ENCODE data around the gene SPOCK1. TPM values are rescaled to one million over a fixed set of nuclear protein-coding genes. Genes with fewer than 3 reads are reported as not detected.

The SPOCK1 gene
- total RNA-seq, 1 donor from 2014 or later: not detected

- H3K27me3 Mint-ChIP-seq: peaks cover 11% of the 10 kb centered on the region
- no peak for DNase-seq
- no peaks in the 10 kb centered on the region for H3K9me3 Mint-ChIP-seq
- no peaks in the 10 kb centered on the region for H3K4me1 Mint-ChIP-seq
- intact Hi-C loops (cut with micrococcal nuclease): no loop called here
- H3K4me3 Mint-ChIP-seq: no peak overlapping the region
- no peaks in the 10 kb centered on the region for H3K36me3 Mint-ChIP-seq (ENCODE audit: low read depth)
- no peak overlapping the region for H3K27ac Mint-ChIP-seq
Measured at GRCh38 chr5:137325721-137326120, 173.4 kb downstream of the SPOCK1 start.

GRCh38 chr5:137320056-137321045 lies 178.8 kb downstream of the SPOCK1 start:
- intact Hi-C loops (cut with micrococcal nuclease): no loop called here

GRCh38 chr5:137318027-137318426 lies 181.1 kb downstream of the SPOCK1 start:
- no peak for DNase-seq
- peaks cover 5% of the 10 kb centered on the region for H3K27me3 Mint-ChIP-seq
- no peaks in the 10 kb centered on the region for H3K9me3 Mint-ChIP-seq
- no peaks in the 10 kb centered on the region for H3K36me3 Mint-ChIP-seq (ENCODE audit: low read depth)
- H3K4me3 Mint-ChIP-seq: no peak overlapping the region
- H3K27ac Mint-ChIP-seq: no peak overlapping the region
- H3K4me1 Mint-ChIP-seq: no peaks in the 10 kb centered on the region
- intact Hi-C loops (cut with micrococcal nuclease): no loop called here

More at GRCh38 chr5:137320056-137321045, 178.8 kb downstream of the SPOCK1 start:
- Mint-ChIP-seq H3K27me3 (peaks cover 9% of the 10 kb centered on the region), H3K27ac (no peak overlapping the region), H3K36me3 (ENCODE audit: low read depth) (no peaks in the 10 kb centered on the region), H3K4me1 (no peaks in the 10 kb centered on the region), H3K9me3 (no peaks in the 10 kb centered on the region), H3K4me3 (no peak overlapping the region)
- peak; percentile 79 for DNase-seq

GRCh38 chr5:137316346-137316736 lies 182.8 kb downstream of the SPOCK1 start:
- Mint-ChIP-seq H3K27ac (no peak overlapping the region), H3K36me3 (ENCODE audit: low read depth) (no peaks in the 10 kb centered on the region), H3K4me3 (no peak overlapping the region), H3K9me3 (no peaks in the 10 kb centered on the region), H3K27me3 (peaks cover 2% of the 10 kb centered on the region), H3K4me1 (no peaks in the 10 kb centered on the region)
- intact Hi-C loops (cut with micrococcal nuclease): no loop called here
- DNase-seq: no peak

- Mint-ChIP-seq H3K27me3 (peaks cover 2% of the 10 kb centered on the region), H3K36me3 (ENCODE audit: low read depth) (no peaks in the 10 kb centered on the region), H3K4me1 (no peaks in the 10 kb centered on the region), H3K27ac (no peak overlapping the region), H3K4me3 (no peak overlapping the region), H3K9me3 (no peaks in the 10 kb centered on the region)
- no peak for DNase-seq
- intact Hi-C loops (cut with micrococcal nuclease): no loop called here
Measured at GRCh38 chr5:137315534-137316345, 183.4 kb downstream of the SPOCK1 start.

- no peak overlapping the region for H3K27ac Mint-ChIP-seq
- intact Hi-C loops (cut with micrococcal nuclease): no loop called here
- H3K27me3 Mint-ChIP-seq: peaks cover 2% of the 10 kb centered on the region
- H3K4me1 Mint-ChIP-seq: no peaks in the 10 kb centered on the region
- H3K4me3 Mint-ChIP-seq: no peak overlapping the region
- H3K36me3 Mint-ChIP-seq (ENCODE audit: low read depth): no peaks in the 10 kb centered on the region
- no peak for DNase-seq
- no peaks in the 10 kb centered on the region for H3K9me3 Mint-ChIP-seq
Measured at GRCh38 chr5:137315109-137315508, 184.0 kb downstream of the SPOCK1 start.

- H3K9me3 Mint-ChIP-seq: no peaks in the 10 kb centered on the region
- no peak overlapping the region for H3K4me3 Mint-ChIP-seq
- no peaks in the 10 kb centered on the region for H3K4me1 Mint-ChIP-seq
- DNase-seq: no peak
- intact Hi-C loops (cut with micrococcal nuclease): no loop called here
- peaks cover 2% of the 10 kb centered on the region for H3K27me3 Mint-ChIP-seq
- no peak overlapping the region for H3K27ac Mint-ChIP-seq
- H3K36me3 Mint-ChIP-seq (ENCODE audit: low read depth): no peaks in the 10 kb centered on the region
Measured at GRCh38 chr5:137313526-137314175, 185.5 kb downstream of the SPOCK1 start.

GRCh38 chr5:137312011-137312410 lies 187.1 kb downstream of the SPOCK1 start:
- H3K27ac Mint-ChIP-seq: no peak overlapping the region
- DNase-seq: no peak
- H3K36me3 Mint-ChIP-seq (ENCODE audit: low read depth): no peaks in the 10 kb centered on the region
- peaks cover 2% of the 10 kb centered on the region for H3K27me3 Mint-ChIP-seq
- no peaks in the 10 kb centered on the region for H3K9me3 Mint-ChIP-seq
- H3K4me1 Mint-ChIP-seq: no peaks in the 10 kb centered on the region
- intact Hi-C loops (cut with micrococcal nuclease): no loop called here
- no peak overlapping the region for H3K4me3 Mint-ChIP-seq

- no peak for DNase-seq
- no peaks in the 10 kb centered on the region for H3K4me1 Mint-ChIP-seq
- H3K27ac Mint-ChIP-seq: no peak overlapping the region
- H3K9me3 Mint-ChIP-seq: no peaks in the 10 kb centered on the region
- H3K36me3 Mint-ChIP-seq (ENCODE audit: low read depth): no peaks in the 10 kb centered on the region
- no peak overlapping the region for H3K4me3 Mint-ChIP-seq
- intact Hi-C loops (cut with micrococcal nuclease): no loop called here
- peaks cover 2% of the 10 kb centered on the region for H3K27me3 Mint-ChIP-seq
Measured at GRCh38 chr5:137310051-137310730, 188.9 kb downstream of the SPOCK1 start.

GRCh38 chr5:137309290-137309689 lies 189.8 kb downstream of the SPOCK1 start:
- intact Hi-C loops (cut with micrococcal nuclease): no loop called here
- H3K4me3 Mint-ChIP-seq: no peak overlapping the region
- no peak overlapping the region for H3K27ac Mint-ChIP-seq
- DNase-seq: no peak
- no peaks in the 10 kb centered on the region for H3K9me3 Mint-ChIP-seq
- H3K4me1 Mint-ChIP-seq: no peaks in the 10 kb centered on the region
- H3K27me3 Mint-ChIP-seq: peaks cover 2% of the 10 kb centered on the region
- no peaks in the 10 kb centered on the region for H3K36me3 Mint-ChIP-seq (ENCODE audit: low read depth)

GRCh38 chr5:137308311-137308710 lies 190.8 kb downstream of the SPOCK1 start:
- intact Hi-C loops (cut with micrococcal nuclease): no loop called here
- no peak for DNase-seq
- Mint-ChIP-seq H3K36me3 (ENCODE audit: low read depth) (no peaks in the 10 kb centered on the region), H3K27me3 (no peaks in the 10 kb centered on the region), H3K4me3 (no peak overlapping the region), H3K27ac (no peak overlapping the region), H3K4me1 (no peaks in the 10 kb centered on the region), H3K9me3 (no peaks in the 10 kb centered on the region)

GRCh38 chr5:137306903-137307302 lies 192.2 kb downstream of the SPOCK1 start:
- H3K4me1 Mint-ChIP-seq: no peaks in the 10 kb centered on the region
- no peak for DNase-seq
- no peak overlapping the region for H3K4me3 Mint-ChIP-seq
- no peak overlapping the region for H3K27ac Mint-ChIP-seq
- no peaks in the 10 kb centered on the region for H3K36me3 Mint-ChIP-seq (ENCODE audit: low read depth)
- no peaks in the 10 kb centered on the region for H3K9me3 Mint-ChIP-seq
- intact Hi-C loops (cut with micrococcal nuclease): no loop called here
- H3K27me3 Mint-ChIP-seq: no peaks in the 10 kb centered on the region

- DNase-seq: no peak
Measured at GRCh38 chr5:137305971-137306602, 193.0 kb downstream of the SPOCK1 start.

More at GRCh38 chr5:137305971-137306602, 193.0 kb downstream of the SPOCK1 start:
- Mint-ChIP-seq H3K27me3 (no peaks in the 10 kb centered on the region), H3K36me3 (ENCODE audit: low read depth) (no peaks in the 10 kb centered on the region), H3K4me3 (no peak overlapping the region), H3K9me3 (no peaks in the 10 kb centered on the region), H3K27ac (no peak overlapping the region), H3K4me1 (no peaks in the 10 kb centered on the region)
- intact Hi-C loops (cut with micrococcal nuclease): no loop called here

Measured in activated CD4-positive, alpha-beta T cell treated with anti-CD3 and anti-CD28 coated beads, Interleukin-2, amount 10 ng/mL, durations not matched to agents 24 days and 14 days (primary cell).